NCI-H460 (cell line): Measurements from ENCODE around the gene RIT2. TPM values are rescaled to one million over a fixed set of nuclear protein-coding genes. Genes with fewer than 3 reads are reported as not detected.

Experiments
- DNase-seq: peaks from one replicate; pipeline ENCODE4 v3.0.0-alpha.2; 2016; ENCODE audit warnings: low read depth; ENCODE audit errors: extremely low read depth
- total RNA-seq: library from RNA; depleted of rRNA; stranded (reverse); fragments of >200 nt; shearing (Covaris generic); gene quantifications from 2 replicates; pipeline ENCODE4 v1.2.3, GENCODE V29; 2014

Gene RIT2
- total RNA-seq, 1 experiment from 2014 or later, result not detected

DNA sequence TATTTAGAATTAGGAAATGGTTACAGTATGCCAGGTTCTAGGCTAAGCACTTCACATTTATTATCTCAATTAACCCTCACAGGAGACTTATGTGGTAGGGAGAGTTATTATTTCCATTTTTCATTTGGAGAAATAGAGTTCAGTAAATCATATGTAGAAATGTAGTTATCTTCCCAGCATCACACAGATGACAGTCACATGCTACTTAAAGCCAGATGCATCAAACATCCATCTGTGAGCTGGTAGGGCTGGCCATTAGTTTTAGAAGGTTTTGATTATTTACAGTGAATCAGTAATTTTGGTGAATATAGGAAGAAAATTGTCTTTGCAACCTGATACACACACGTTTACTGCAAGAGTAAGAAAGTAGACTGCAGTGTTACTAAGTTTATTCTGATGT is 97.9 kb downstream of the RIT2 start:
- DNase-seq, result no peak

DNA sequence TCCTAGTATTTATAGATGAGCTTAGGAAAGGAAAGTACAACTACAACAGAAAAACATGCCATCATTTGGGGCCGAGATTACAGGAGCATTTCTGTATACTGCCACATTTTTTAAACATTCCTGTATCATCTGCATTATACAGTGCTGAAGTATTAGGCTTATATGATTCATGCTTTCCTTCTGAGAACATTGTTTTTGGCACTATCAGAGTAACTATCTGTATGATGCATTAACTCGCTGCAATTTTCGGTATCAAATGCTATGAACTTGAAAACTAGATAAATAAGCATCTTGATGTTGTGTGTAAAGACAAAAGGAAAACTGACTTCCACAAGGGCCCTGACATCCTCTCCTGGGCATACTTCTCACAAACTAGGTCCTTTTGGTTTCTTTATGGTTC is 102.0 kb downstream of the RIT2 start:
- DNase-seq, result no peak

DNA sequence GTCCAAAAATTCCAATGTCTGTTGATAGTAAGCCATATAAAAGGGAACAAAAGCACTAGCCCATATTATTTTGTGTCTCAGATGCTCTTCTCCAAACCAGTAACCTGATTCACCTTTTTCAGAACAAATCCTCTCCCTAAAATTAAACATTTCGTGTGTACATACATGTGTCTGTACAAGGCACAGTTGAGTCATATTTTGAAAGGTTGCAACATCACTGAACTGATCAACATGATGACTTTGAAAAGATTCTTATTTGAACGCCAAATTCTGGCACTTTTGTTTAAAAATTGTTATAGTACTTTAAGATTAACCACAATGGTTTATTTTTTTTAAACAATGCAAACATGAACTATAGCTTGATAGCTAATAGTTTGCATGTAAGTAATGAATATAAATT is 102.5 kb downstream of the RIT2 start:
- DNase-seq, result no peak

DNA sequence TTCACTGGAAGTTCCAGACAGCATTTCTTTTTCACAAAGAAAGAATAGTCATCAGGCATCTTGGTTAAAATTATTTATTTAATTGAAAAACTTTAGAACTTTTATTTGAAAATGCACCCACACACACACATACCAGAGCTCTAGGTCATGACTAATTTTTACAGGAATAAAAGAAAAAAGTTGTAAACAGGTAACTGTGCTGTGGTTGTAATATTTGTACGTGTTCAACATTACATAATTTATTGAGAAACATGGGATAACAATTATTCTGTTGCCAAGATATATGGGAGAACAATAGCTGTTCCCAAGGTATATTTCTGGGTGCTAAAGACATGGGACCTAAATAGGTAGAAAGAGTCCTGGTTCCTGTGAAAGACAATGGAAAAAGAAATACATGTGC is 104.9 kb downstream of the RIT2 start:
- no peak for DNase-seq

DNA sequence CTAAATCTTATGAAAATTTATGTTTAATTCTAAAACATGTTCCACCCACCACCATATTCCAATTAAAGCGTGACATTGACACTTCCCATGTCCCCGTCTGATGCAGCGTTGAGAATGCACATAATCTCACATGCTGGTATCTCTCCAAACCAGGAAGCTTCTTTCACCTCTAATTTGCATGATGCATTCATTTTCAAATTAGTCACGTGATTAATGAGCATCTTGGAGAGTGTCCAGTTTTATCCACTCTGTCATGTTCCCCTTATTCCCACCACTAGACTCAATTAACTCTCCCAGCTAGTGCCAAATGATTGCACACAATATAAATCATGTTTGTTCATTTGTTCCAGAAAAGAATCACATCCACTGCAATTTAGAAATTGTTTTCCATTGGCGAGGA is 105.8 kb downstream of the RIT2 start:
- no peak for DNase-seq

DNA sequence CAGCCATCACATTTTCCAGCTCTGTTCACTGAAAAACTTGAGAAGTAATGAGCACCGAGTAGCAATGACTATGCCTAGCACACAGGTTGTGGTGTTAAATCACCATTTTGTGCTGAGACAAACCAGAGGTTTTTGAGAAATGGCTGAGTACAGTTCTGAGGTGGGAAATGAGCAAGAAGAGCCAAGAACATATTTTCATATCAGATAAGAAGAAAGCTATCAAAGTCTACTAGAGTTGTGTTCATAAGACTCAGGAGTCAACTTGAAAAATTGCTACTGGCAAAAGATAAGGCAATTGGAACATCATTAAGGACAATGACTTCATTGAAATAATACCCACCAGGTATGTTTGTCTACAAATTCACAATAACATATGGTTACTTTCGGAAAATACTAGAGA is 108.1 kb downstream of the RIT2 start:
- DNase-seq, result no peak

DNA sequence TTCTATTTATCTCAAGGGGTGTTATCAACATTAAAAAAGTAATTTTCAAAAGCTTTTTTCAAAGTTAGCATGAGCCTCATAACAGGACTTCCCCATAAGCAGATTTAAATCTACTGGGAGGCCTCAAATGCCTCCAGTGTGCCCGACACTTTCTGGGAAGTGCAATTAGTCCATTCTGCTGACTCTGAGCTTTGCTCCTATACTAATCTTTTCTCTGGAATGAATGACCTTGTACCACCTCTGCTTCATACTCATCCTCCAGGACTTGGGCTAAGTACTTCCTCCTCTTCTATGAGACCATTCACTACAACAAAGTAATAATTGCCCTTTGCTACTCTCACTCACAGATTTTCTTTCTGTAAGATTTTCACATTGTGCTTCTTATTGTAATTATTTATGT is 111.1 kb downstream of the RIT2 start:
- no peak for DNase-seq

DNA sequence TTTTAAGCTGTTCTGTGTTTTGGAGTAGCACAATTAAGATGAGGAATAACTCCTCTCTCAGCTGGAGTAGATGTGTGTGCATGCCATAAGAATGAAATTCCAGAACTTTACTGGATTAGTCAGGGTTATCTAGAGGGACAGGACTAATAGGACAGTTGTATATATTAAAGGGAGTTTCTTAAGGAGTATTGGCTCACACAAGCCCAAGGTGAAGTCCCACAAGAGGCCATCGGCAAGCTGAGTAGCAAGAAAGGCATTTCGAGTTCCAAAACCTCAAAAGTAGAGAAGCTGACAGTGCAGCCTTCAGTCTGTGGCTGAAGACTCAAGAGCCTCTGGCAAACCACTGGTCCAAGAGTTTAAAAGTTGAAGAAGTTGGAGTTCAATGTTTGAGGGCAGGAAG is 113.7 kb downstream of the RIT2 start:
- no peak for DNase-seq

DNA sequence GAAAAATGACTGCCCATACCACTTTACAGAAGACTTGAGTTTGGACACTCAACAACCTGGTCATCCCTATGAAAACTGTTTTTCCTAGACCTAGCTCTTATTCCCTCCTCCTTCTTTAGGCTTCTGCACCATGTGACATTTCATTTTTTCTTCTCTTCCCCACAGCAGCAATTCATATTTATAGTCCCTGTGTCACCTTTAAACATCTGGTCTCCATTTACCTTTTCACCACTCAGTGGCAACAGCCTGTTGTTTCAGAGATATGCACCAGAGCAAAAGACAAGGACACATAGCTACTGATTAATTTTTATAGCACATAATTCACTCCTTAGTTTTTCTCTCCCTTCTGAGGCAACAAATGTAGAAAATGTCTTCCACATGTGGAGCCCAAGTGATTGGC is 118.7 kb downstream of the RIT2 start:
- DNase-seq, result no peak

DNA sequence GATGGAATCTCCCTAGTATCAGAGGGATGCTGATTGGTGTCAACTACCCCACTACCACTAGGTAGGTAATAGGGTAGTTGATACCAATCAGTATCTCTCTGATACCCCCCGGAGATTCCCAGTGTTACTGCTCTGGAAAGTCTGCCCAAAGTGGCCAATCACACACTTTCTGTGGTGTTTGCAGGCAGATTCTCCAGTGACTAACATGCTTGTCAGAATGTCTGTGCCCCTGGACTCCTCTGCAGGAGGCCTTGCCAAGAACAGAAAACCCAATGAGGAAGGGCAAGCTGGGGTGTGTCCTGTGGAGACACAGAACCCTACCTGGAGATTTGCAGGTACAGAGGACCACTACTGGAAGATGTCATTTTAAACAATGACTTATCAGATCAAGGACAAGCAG is 135.1 kb downstream of the RIT2 start:
- no peak for DNase-seq

DNA sequence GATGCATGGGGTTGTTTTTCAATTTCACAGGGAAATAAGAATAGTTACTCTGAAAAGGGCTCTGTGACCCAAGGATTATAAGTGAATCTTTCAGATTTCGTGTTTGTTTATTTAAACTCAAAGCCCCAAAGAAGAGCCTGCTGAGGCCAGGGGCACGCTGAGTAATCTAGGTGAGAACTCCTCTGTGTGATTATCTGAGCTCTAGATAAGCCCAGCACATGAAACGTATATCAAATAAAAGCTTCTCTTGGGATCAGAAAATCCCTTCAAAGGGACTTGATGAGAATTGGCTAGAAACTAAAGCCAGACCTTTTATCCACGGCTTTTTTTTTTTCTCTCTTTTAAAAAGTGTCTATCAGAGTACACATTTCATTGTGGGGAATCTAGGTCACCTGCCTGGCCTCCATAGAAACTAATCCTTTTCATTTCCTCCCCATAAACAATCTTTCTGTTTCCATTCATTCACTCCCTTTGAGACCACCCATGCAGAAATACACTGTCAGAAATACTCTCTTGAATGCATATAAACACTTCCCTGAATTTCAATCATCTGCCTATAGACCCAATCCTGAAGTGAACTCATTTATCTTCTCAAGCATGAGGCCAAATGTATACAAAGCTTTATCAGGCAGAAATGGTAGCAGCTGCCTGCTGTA is 137.4 kb downstream of the RIT2 start:
- no peak for DNase-seq

DNA sequence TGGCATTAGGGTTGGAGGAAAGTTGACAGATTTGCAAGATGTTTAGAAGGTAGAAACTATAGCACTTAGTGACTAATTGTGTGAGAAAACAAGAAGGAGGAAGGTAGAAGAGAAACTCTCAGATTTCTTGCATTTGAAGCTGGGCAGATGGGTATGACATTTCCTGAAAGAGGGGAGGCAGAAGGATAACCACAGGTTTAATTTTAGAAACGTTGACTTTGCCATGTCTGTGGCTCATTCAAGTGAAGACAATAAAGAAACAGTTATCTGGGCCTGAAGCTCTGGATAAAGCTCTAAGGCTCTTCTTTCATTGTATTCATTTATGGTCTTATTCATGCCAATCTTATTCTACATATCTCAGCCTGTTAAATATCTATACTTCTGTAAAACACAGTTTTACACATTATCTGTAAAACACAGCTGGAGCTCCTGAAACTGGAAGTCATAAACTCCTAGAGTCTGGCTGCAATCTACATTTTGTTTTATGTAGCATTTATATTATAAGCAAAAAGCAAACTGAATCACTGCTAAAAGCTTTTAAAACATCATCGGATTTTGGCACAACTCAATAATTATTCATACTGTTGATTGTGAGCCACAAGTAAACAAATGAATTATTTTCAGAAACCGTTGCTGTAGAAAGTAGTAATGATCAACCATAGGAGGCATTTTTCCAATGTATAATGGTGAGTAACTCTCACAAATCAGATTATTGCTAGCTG is 138.5 kb downstream of the RIT2 start:
- no peak for DNase-seq

DNA sequence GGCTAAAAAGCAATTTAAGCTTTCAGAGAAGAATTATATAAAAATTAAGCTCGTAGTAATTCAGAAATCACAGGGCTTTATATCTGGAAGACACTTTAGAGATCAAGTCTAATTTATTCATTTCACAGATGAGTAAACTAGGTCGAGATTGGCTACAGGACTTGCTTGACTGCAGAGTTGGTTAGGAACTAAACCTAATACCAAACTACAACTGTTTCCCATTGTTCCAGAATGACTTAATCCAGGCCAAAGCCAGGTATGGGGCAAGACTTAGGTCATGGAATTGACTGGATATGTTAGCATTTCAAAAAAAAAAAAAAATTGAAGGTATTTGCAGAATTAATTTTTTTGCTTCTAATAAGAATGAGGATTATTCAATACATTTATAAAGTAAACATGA is 146.1 kb downstream of the RIT2 start:
- DNase-seq, result no peak

DNA sequence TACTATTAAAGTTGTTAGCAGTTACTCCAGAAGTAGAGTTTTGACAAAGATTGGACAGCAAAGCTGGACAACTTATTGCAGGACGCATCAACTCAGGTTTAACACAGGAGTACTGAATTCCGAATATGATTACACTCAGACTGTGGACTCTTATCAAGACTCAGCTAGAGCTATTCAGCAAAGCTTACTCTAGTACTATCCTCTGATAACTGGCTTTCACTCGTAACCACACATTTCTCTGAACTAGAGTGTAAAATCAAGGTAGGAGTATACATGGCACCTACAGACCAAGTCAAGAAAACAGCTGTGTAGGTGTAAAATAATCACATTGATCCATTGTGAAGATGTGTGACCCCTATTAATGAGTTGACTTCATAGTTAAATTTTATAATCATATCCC is 154.2 kb downstream of the RIT2 start:
- DNase-seq, result no peak

DNA sequence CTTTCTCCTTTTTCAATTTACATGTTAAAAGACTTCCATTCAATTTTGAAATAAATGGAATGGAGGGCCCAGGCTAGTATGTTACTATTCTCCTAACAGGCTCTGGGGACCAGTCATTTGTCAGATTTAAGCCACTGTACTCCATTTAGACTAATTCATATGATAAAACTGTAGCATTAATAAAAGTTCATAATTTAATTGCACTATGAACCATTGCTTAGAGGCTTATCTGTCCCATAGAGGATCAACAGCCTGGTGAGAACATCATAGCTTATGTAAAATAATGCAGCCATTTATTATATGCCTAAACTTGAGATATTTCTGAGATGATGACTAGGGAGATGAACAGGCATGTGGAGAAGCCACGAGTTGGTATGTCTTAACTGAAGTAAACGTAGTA is 156.0 kb downstream of the RIT2 start:
- no peak for DNase-seq

DNA sequence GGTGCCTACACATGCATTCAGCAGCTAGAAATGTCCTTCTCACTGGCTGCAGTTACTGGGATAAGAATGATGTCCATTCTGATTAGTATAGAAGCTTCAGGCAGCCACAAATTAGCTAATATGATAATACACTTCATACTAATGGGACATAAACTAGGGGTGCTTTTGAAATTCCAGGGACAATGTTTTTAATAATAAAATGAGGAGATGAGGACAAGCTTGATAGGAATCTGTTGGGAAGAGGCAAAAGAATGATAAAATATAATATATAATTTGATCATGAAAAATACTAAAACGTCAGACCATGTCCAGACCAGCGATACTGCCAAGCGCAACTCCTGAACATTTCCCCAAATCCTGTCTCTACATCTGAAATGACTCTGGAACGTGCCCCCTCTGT is 157.1 kb downstream of the RIT2 start:
- DNase-seq, result no peak

DNA sequence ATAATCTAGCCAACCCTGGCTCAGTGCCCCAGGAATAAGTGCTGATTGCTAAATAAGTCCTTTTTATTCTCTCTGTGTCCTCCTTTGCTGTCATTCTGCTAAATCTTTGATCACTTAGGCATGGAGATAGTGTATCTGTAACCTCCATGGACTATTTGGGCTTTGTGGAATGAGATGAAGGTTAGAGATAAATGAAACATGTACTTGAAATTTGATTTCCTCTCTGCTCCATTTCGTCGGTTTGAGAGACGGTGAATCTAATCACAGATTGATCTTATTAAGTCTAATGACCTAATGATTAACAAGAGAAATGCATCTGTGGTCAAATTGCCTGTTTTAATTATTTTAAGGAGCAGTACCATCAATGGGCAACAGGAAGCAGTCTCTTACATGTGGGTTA is 159.2 kb downstream of the RIT2 start:
- DNase-seq, result no peak

DNA sequence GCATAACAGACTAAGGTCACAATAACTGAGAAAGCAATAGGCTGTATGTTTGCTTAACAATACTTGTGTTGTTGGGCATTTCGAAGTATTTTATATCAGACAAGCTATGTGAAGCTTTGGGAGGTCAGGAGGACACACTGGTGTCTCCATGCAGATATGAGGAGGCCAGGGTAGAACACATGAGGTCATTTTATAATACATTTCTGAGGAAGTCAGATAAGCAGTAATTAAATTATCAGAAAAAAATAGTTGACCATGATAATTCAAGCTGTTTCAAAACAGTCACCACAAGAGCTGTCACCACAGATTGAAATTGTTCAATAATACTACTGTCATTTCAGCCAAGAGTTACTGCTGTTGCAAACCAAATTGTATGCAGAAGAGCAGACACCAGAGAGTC is 160.6 kb downstream of the RIT2 start:
- DNase-seq, result no peak

DNA sequence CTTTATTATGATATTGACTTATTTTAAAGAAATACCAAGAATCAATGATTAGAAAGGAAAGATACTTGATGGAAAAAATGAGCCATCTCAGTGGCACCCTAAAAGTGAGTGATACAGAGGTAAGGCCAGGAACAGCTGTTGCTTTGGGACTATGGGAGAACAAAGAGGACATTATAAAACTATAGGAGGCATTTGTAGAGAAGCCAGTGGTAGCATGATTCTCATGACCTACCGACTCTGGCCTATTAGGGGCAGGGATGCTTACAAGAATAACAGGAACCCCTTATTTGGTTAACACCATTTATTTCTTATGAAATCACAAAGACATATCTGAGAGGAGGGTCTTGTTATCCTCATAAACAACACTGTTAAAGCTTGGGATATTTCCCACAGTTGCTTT is 162.2 kb downstream of the RIT2 start:
- DNase-seq, result no peak

DNA sequence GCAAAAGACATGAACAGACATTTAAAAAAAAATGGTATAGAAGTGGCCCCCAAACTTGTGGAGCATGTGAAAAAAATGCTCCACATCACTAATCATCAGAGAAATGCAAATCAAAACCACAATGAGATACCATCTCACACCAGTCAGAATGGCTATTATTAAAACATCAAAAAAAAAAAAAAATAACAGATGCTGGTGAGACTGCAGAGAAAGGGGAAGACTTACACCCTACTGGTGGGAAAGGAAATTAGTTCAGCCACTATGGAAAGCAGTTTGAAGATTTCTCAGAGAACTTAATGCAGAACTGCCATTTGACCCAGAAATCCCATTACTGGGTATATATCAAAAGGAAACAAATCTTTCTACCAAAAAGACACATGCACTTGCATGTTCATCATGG is 164.8 kb downstream of the RIT2 start:
- DNase-seq, result no peak

DNA sequence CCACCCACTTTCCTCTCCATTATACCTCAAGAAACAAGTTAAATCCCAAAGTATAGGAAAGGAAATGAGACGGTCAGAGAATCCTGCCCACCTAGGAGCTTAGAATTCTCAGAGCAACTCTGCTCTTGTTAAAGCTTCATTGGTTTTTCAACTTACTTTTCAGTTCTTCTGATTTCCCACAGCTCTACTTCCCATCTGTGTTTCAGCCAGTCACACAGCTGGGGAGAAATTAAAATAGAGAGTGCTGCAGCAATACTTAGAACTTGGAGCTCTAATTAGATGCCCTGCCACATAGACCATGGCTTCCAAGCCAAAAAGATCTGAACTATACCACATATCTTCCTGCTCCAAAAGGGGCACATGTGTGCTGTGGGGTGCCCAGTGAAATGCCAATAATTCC is 166.7 kb downstream of the RIT2 start:
- no peak for DNase-seq

DNA sequence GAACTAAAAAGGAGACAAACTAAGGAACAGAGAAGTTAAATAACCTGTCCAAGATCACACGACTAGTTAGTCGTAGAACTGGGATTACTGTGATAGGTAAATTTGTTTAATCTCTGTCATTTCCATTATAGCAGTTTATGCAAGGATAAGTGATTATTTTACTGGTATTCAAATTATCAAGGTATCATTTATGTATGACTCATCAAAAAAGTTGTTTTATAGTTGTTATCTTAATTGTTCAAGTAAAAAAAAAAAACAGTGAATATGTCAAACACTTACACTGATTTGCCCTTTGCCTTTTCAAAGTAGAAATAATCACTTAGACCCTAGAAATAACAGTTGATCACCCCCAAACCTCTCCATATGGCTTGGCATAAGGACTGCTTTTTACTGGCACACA is 173.6 kb downstream of the RIT2 start:
- DNase-seq, result no peak

DNA sequence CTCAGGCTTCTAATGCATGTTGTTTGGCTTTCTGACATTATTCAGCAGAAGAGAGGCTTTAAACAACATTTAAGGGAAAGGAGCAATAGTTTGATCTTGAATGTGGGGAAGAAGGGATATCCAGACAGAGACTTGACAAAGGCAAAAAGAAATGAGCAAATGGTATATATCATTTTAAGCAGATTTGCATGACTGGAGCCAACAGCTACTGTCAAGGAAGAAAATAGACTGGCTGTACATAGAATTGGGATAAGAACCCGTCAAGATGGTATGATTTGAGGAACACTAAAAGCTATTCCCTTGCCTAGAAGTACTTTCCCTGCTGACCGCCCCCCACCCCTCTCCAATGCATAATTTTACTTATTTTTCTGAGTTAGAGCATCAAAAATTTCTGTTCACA is 174.5 kb downstream of the RIT2 start:
- DNase-seq, result no peak
